ENCODE results near the gene ZSCAN23. TPM values are rescaled to one million over a fixed set of nuclear protein-coding genes. Genes with fewer than 3 reads are reported as not detected.

Gene ZSCAN23
- total RNA-seq, 1 experiment from 2014 or later: 5.4 TPM

- H3K4me3 ChIP-seq (ENCODE audit: low read depth, low read length, poor library complexity, severe bottlenecking): no peak overlapping the region
- CTCF ChIA-PET: no interaction called here
- H3K36me3 ChIP-seq (ENCODE audit: insufficient read depth, low read length, poor library complexity, severe bottlenecking): no peaks in the 10 kb centered on the region
- POLR2A ChIA-PET (ENCODE audit: low non-redundant PET): interaction anchor here (0.6 kb wide), 1 partner anchor 94 kb away, joined by 4 read pairs; no protein-coding TSS in a partner anchor
- BruUV-seq (replicated peaks): no TSS peak
- no peak for DNase-seq (ENCODE audit: low spot score)
- no peak for TF ChIP-seq EZH2 (IDR thresholded peaks at IDR 0.05; ENCODE audit: borderline replicate concordance, low read depth, low read length, poor library complexity, severe bottlenecking)
- no peak for TF ChIP-seq CTCF (conservative IDR thresholded peaks at IDR 0.05; ENCODE audit: low read depth, low read length)
- H3K27me3 ChIP-seq (replicated peaks; ENCODE audit: insufficient read depth, low read depth, low read length, poor library complexity): peaks cover 12% of the 10 kb centered on the region
- intact Hi-C loops (cut with micrococcal nuclease; ENCODE audit: unreplicated experiment): no loop called here
- H3K4me1 ChIP-seq (ENCODE audit: insufficient read depth, low read length, poor library complexity, severe bottlenecking): no peaks in the 10 kb centered on the region
- peaks cover 5% of the 10 kb centered on the region for H3K9me3 ChIP-seq (ENCODE audit: low read depth, low read length, poor library complexity, severe bottlenecking)
- no peak overlapping the region for H3K27ac ChIP-seq (ENCODE audit: low read depth, low read length, poor library complexity, severe bottlenecking)
These were observed 24.8 kb upstream of the ZSCAN23 start for GRCh38 chr6:28468056-28468455.

GRCh38 chr6:28462401-28462800 is 19.1 kb upstream of the ZSCAN23 start:
- intact Hi-C loops (cut with micrococcal nuclease; ENCODE audit: unreplicated experiment): no loop called here
- Histone ChIP-seq H3K4me3 (ENCODE audit: low read depth, low read length, poor library complexity, severe bottlenecking) (no peak overlapping the region), H3K27me3 (replicated peaks; ENCODE audit: insufficient read depth, low read depth, low read length, poor library complexity) (peaks cover 20% of the 10 kb centered on the region), H3K4me1 (ENCODE audit: insufficient read depth, low read length, poor library complexity, severe bottlenecking) (no peaks in the 10 kb centered on the region), H3K36me3 (ENCODE audit: insufficient read depth, low read length, poor library complexity, severe bottlenecking) (no peaks in the 10 kb centered on the region), H3K9me3 (ENCODE audit: low read depth, low read length, poor library complexity, severe bottlenecking) (no peaks in the 10 kb centered on the region), H3K27ac (ENCODE audit: low read depth, low read length, poor library complexity, severe bottlenecking) (no peak overlapping the region)
- ChIA-PET CTCF (no interaction called here), POLR2A (ENCODE audit: low non-redundant PET) (no interaction called here)
- no peak for DNase-seq (ENCODE audit: low spot score)
- no TSS peak for BruUV-seq (replicated peaks)
- TF ChIP-seq CTCF (conservative IDR thresholded peaks at IDR 0.05; ENCODE audit: low read depth, low read length) (no peak), EZH2 (IDR thresholded peaks at IDR 0.05; ENCODE audit: borderline replicate concordance, low read depth, low read length, poor library complexity, severe bottlenecking) (no peak)

GRCh38 chr6:28458568-28458967 is 15.3 kb upstream of the ZSCAN23 start:
- no peak overlapping the region for H3K27ac ChIP-seq (ENCODE audit: low read depth, low read length, poor library complexity, severe bottlenecking)
- no peak for TF ChIP-seq EZH2 (IDR thresholded peaks at IDR 0.05; ENCODE audit: borderline replicate concordance, low read depth, low read length, poor library complexity, severe bottlenecking)
- TF ChIP-seq CTCF (conservative IDR thresholded peaks at IDR 0.05; ENCODE audit: low read depth, low read length): no peak
- H3K36me3 ChIP-seq (ENCODE audit: insufficient read depth, low read length, poor library complexity, severe bottlenecking): no peaks in the 10 kb centered on the region
- no peak overlapping the region for H3K4me3 ChIP-seq (ENCODE audit: low read depth, low read length, poor library complexity, severe bottlenecking)
- BruUV-seq (replicated peaks): no TSS peak
- intact Hi-C loops (cut with micrococcal nuclease; ENCODE audit: unreplicated experiment): no loop called here
- DNase-seq (ENCODE audit: low spot score): no peak
- peaks cover 13% of the 10 kb centered on the region for H3K27me3 ChIP-seq (replicated peaks; ENCODE audit: insufficient read depth, low read depth, low read length, poor library complexity)
- no peaks in the 10 kb centered on the region for H3K9me3 ChIP-seq (ENCODE audit: low read depth, low read length, poor library complexity, severe bottlenecking)
- ChIA-PET CTCF (no interaction called here), POLR2A (ENCODE audit: low non-redundant PET) (no interaction called here)
- H3K4me1 ChIP-seq (ENCODE audit: insufficient read depth, low read length, poor library complexity, severe bottlenecking): no peaks in the 10 kb centered on the region
